Heart right ventricle (tissue), 16 donors: ENCODE data around the gene RHOC. TPM values are rescaled to one million over a fixed set of nuclear protein-coding genes. Genes with fewer than 3 reads are reported as not detected.
A peak's percentile ranks its signal among the peaks of the same experiment; 100 is the strongest.

Experiments
- ATAC-seq, 8 donors: fragments of 200-7000 bp; cut with Tn5 transposase; one replicate each; pipeline ENCODE4 v1.9.1; 2020; ENCODE audit warnings: mild to moderate bottlenecking in 8 of 8, moderate library complexity in 8 of 8, moderate number of reproducible peaks in 1 of 8
- DNase-seq, 2 donors: peaks; one replicate each; pipeline ENCODE4 v3.0.0-alpha.2; 2020
- H3K27ac ChIP-seq, 10 donors: fragments of 200-600 bp; sonication (generic) in 2 of 10; one replicate each; pipeline versions ENCODE4 v1.5.0 to v1.8.0; 2020 to 2022; ENCODE audit warnings: mild to moderate bottlenecking in 3 of 10
- H3K27me3 ChIP-seq, 7 donors: fragments of 200-600 bp; one replicate each; pipeline ENCODE4 v1.8.0; 2021 to 2022; ENCODE audit warnings: mild to moderate bottlenecking in 2 of 7
- H3K36me3 ChIP-seq, 9 donors: fragments of 200-600 bp; sonication (generic) in 1 of 9; one replicate each; pipeline versions ENCODE4 v1.5.0 to v1.8.0; 2020 to 2022; ENCODE audit warnings: mild to moderate bottlenecking in 2 of 9
- H3K4me1 ChIP-seq, 9 donors: fragments of 200-600 bp; sonication (generic) in 1 of 9; one replicate each; pipeline versions ENCODE4 v1.5.0 to v1.8.0; 2020 to 2022; ENCODE audit warnings: mild to moderate bottlenecking in 4 of 9
- H3K4me3 ChIP-seq, 10 donors: fragments of 200-600 bp; sonication (generic) in 2 of 10; one replicate each; pipeline versions ENCODE4 v1.5.0 to v1.8.0; 2020 to 2022; ENCODE audit warnings: mild to moderate bottlenecking in 7 of 10, moderate library complexity in 2 of 10
- H3K9me3 ChIP-seq, 11 donors: fragments of 200-600 bp in 10 of 11; sonication (generic) in 2 of 11; one replicate each; pipeline versions ENCODE4 v1.5.0 to v1.8.0; 2013 to 2022; ENCODE audit warnings: mild to moderate bottlenecking in 2 of 11, control low read depth in 1 of 11, moderate library complexity in 1 of 11
- WGBS, 2 donors: extraction: QIAGEN DNeasy Blood & Tissue Kit; methylation state at CpG; one replicate each; pipeline ENCODE4 v1.1.7; 2013; ENCODE audit warnings: inconsistent platforms in 1 of 2; 5-methylcytosine and 5-hydroxymethylcytosine counted together
- intact Hi-C, 10 donors: fragments of 100-400 bp; cut with DNase I; formaldehyde crosslinking; loops; one replicate each; pipeline versions ENCODE4 v1.11.1 to v1.14.2; 2022
- polyA plus RNA-seq, 2 donors: library from polyadenylated mRNA; stranded (reverse); fragments of 200-250 nt; gene quantifications; one replicate each; pipeline ENCODE4 v1.2.3, GENCODE V29; 2013
- total RNA-seq, 10 donors: library from RNA; stranded (reverse); fragmentation: NEBNext Ultra II Directional in 3 of 10; extraction: Animal tissue kit (Norgen Biotek cat#: 25700) in 3 of 10; gene quantifications; one replicate each; pipeline versions ENCODE4 v1.2.1 to v1.2.4, GENCODE V29; 2021 to 2023
- TF ChIP-seq, protein P1 (sequence below), 9 donors: fragments of 200-600 bp; sonication (generic) in 2 of 9; IDR thresholded peaks; one replicate each; pipeline versions ENCODE4 v1.5.0 to v1.8.0; 2021 to 2022; ENCODE audit warnings: antibody characterized with exemption in 9 of 9, mild to moderate bottlenecking in 5 of 9, moderate library complexity in 1 of 9
- donor health status: Arrhythmogenic right ventricular cardiomyopathy.
- donor health status: ischemic (EF 13 %, LVEDD 7.1; RV severe dilation, severe dysfunction).
- donor health status: healthy with polysubstance abuse.
- donor health status: DM: no; HTN: yes; CAD: no.
- donor health status: DM: no; HTN: no; CAD: no.
- donor health status: ischemic (EF 25% LVEDD 6.9; RV normal size, moderate dysfunction).
- donor health status: ischemic (EF 25% LVEDD 5.7; RV mildly dilated, moderate dysfunction).
- donor health status: healthy.
- donor health status: DM: yes; HTN: yes; CAD: no.
- donor health status: Ischemic cardiomyopathy.
- donor health status: ischemic (EF 35%, LVEDD 5.7; RV mildly dilated, moderate dysfunction).
- donor health status: nonischemic (EF 11% LVEDD 7.7; RV severe dilation, severe dysfunction).
- donor health status: DM: yes; HTN: yes; CAD: no.
- donor health status: PGD.
- donor health status: ischemic (EF 29% LVEDD 5.4; RV normal size, mild dysfunction).
- donor health status: nonischemic (EF 23%, LVEDD 6.1; RV moderate dilation, normal function).

Gene RHOC
- total and polyA plus RNA-seq, 12 donors, result 115 to 408 (median 160) TPM

DNA sequence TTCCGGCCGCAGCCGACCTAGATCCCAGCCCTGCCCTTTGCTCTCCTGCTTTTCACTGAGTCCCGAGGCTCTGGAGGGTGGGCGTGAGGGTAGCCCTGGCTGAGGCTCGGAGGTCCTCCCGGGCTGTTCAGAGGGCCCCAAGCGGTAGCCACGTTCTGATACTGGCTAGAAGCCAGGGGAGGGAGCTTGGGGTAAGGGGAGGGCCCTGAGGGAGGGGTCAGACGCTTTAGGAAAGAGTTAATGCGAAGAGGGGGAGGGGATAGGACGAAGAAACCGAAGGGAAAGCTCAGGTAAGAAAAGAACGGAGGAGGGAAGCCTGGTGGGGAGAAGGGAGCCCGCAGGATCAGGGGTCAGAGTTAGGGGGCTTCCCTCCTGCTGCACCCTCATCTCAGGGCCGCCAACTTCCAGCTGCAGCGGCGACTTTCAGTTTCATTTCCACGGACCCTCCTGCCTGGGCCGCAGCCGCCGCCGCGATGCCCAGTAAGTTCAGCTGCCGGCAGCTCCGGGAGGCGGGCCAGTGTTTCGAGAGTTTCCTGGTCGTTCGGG is 32.4 kb downstream of the RHOC start, which contains the start of gene MOV10:
TSS of gene MOV10 (plus strand) at position 220 of the 546 bp plus-strand sequence. CDS start at position 474, 254 bp downstream.
- Histone ChIP-seq H3K4me1 (peaks cover 10 to 55% (median 30%) of the 10 kb centered on the region in 9 donors), H3K9me3 (no peaks in the 10 kb centered on the region), H3K27ac (peak within 1 kb of the TSS; percentile 73 to 97 (median 93)), H3K27me3 (no peaks in the 10 kb centered on the region), H3K4me3 (peak within 1 kb of the TSS; percentile 67 to 92 (median 85)), H3K36me3 (peaks cover 0 to 37% (median 9%) of the 10 kb centered on the region in 9 donors)
- 0 to 1% methylated on average over 29 to 30 of the region's 30 CpGs for WGBS, 2 donors
- TF ChIP-seq, protein P1, sequence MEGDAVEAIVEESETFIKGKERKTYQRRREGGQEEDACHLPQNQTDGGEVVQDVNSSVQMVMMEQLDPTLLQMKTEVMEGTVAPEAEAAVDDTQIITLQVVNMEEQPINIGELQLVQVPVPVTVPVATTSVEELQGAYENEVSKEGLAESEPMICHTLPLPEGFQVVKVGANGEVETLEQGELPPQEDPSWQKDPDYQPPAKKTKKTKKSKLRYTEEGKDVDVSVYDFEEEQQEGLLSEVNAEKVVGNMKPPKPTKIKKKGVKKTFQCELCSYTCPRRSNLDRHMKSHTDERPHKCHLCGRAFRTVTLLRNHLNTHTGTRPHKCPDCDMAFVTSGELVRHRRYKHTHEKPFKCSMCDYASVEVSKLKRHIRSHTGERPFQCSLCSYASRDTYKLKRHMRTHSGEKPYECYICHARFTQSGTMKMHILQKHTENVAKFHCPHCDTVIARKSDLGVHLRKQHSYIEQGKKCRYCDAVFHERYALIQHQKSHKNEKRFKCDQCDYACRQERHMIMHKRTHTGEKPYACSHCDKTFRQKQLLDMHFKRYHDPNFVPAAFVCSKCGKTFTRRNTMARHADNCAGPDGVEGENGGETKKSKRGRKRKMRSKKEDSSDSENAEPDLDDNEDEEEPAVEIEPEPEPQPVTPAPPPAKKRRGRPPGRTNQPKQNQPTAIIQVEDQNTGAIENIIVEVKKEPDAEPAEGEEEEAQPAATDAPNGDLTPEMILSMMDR (IDR thresholded peaks at IDR 0.05), result no peak
- intact Hi-C loops, result loop anchor here in 8 of 10 donors (1.0 to 10.0 kb wide), 6 partner anchors 30 to 52 kb away; partner anchors contain the start of gene RHOC (in 5 of the 8)
- ATAC-seq (peak; percentile 73 to 84 (median 78)), DNase-seq (peak; percentile 73 to 76)

DNA sequence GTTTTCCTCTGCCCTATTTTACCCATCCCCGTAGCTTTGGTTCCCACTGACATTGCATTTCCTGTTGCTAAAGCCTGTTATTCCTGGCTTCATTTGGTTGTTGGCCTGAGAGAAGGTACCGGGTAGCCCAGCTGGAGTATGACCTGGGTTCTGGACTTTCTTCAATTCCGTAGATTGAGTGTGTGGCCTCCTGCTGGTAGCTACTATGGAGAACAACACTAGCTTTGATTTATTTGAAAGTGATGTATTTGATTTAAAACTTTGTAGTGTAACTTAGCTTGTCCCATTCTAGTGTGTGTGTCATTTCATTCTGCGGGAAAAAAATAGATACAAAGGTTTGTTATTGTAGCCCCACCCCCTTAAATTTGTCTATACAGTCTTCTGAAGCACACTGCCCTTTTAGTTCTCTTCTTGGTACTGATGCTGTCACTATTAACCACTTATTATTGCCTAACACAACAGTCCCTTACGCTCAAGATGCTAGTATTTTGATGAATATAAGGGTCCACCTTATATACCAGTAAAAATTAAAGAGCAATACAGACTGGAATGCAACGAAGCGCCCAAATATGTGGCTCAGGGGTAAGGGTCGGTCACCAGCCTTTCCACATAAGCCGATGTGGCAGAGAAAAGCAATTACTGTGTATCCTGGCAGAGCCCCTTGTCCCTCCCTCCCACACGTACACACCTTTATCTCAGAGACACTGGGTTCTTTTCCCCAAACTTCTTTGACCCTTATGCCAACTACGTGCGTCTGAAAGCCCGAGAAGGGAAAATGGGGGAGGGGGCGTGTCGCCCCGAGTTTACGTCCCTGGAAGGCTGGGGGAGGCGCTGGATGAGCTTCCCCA is 33.1 kb downstream of the RHOC start:
- TF ChIP-seq, protein P1 (IDR thresholded peaks at IDR 0.05), result peak; percentile 14 to 62 (median 43)
- intact Hi-C loops, result loop anchor here in 8 of 10 donors (1.0 to 10.0 kb wide), 6 partner anchors 31 to 52 kb away; partner anchors contain the start of gene RHOC (in 5 of the 8)
- peak overlapping the region; percentile 73 to 97 (median 93) for H3K27ac ChIP-seq
- peaks cover 0 to 44% (median 9%) of the 10 kb centered on the region in 9 donors for H3K36me3 ChIP-seq
- 4 to 8% methylated on average over 18 of the region's 18 CpGs for WGBS, 2 donors
- no peaks in the 10 kb centered on the region for H3K9me3 ChIP-seq
- H3K4me1 ChIP-seq, result peaks cover 10 to 48% (median 30%) of the 10 kb centered on the region in 9 donors
- peak in 1 of 2 donors; percentile 42 for DNase-seq
- peak; percentile 20 to 62 (median 41) for ATAC-seq
- H3K27me3 ChIP-seq, result no peaks in the 10 kb centered on the region
- H3K4me3 ChIP-seq, result peak overlapping the region; percentile 67 to 92 (median 85)

DNA sequence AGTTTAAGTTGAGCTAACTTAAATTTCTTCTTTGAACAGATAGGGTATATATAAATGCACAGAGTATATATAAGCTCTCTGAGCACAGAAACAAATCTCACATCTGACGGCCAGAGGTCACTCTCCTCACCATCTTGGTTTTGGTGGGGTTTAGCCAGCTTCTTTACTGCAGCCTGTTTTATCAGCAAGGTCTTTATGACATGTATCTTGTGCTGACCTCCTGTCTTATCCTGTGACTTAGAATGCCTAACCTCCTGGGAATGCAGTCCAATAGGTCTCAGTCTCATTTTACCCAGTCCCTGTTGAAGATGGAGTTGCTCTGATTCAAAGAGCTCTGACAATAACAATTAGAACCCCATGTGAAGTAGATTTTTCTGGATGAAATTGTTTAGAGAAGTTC is 34.1 kb downstream of the RHOC start:
- DNase-seq (no peak), ATAC-seq (no peak)
- intact Hi-C loops, result loop anchor here in 6 of 10 donors (5.0 to 10.0 kb wide), 3 partner anchors 46 to 51 kb away; no protein-coding TSS in a partner anchor
- TF ChIP-seq, protein P1 (IDR thresholded peaks at IDR 0.05), result no peak
- no peaks in the 10 kb centered on the region for H3K27me3 ChIP-seq
- peaks cover 0 to 54% (median 10%) of the 10 kb centered on the region in 9 donors for H3K36me3 ChIP-seq
- H3K9me3 ChIP-seq, result no peaks in the 10 kb centered on the region
- WGBS, 2 donors, result 89 to 96% methylated on average over 1 of the region's 1 CpG
- no peak overlapping the region for H3K4me3 ChIP-seq
- H3K27ac ChIP-seq, result peak overlapping the region in 3 of 10 donors; percentile 92 to 97 (median 93)
- H3K4me1 ChIP-seq, result peaks cover 10 to 51% (median 30%) of the 10 kb centered on the region in 9 donors

DNA sequence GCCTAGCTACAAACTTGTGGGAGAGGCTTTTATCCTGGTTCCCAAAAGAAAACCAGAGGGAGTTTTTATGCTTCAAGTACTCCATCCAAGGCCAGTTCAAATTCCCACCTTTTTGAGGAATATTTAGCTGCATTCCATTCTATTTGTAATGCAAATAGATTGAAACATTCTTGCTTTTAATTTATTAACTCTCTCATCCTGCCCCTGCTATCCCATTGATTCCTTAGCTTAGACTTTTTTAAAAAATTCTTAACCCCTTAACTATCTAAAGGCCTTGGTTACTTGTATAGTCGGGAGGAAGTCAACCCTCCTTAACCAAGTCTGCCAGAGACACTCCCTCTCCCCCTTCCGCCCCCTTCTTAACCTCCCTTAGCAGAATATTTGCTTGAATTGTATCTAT is 34.9 kb downstream of the RHOC start:
- intact Hi-C loops, result loop anchor here in 6 of 10 donors (5.0 to 10.0 kb wide), 3 partner anchors 45 to 50 kb away; no protein-coding TSS in a partner anchor
- Histone ChIP-seq H3K27ac (peak overlapping the region in 1 of 10 donors; percentile 13), H3K4me1 (peaks cover 10 to 48% (median 29%) of the 10 kb centered on the region in 9 donors), H3K36me3 (peaks cover 0 to 62% (median 16%) of the 10 kb centered on the region in 9 donors), H3K9me3 (no peaks in the 10 kb centered on the region), H3K27me3 (no peaks in the 10 kb centered on the region), H3K4me3 (no peak overlapping the region)
- DNase-seq (no peak), ATAC-seq (no peak)
- 71 to 72% methylated on average over 2 of the region's 2 CpGs for whole genome bisulfite sequencing, 2 donors
- TF ChIP-seq, protein P1 (IDR thresholded peaks at IDR 0.05), result no peak
